H1 (cell line): ENCODE measurements around the gene FAM177A1. TPM values are rescaled to one million over a fixed set of nuclear protein-coding genes. Genes with fewer than 3 reads are reported as not detected.

ENCODE experiments used
- CHD7 ChIP-seq: fragments of 300-600 bp; sonication (generic); IDR thresholded peaks from 2 replicates; pipeline ENCODE4 v1.7.1; 2012; ENCODE audit warnings: low read length, moderate library complexity, mild to moderate bottlenecking, inconsistent platforms; ENCODE audit not compliant: insufficient replicate concordance
- GTF2F1 ChIP-seq: IDR thresholded peaks from 2 replicates; pipeline ENCODE4 v1.6.1; 2012; ENCODE audit warnings: low read depth, low read length, improper control_type of control experiment, borderline replicate concordance
- polyA plus RNA-seq, 7 experiments: library from polyadenylated mRNA; depleted of rRNA in 3 of 7; stranded (reverse) in 5 of 7; unstranded in 2 of 7; fragments of >200 nt in 5 of 7; fragments of 200-250 nt in 2 of 7; gene quantifications; 1 replicate in 5 of 7; 2 replicates in 1 of 7; 4 replicates in 1 of 7; pipeline versions ENCODE4 v1.2.1 to v1.2.3, GENCODE V29; 2011 to 2013; ENCODE audit warnings: missing spikeins in 2 of 7, mixed read lengths in 2 of 7
- total RNA-seq: library from RNA; stranded (reverse); fragmentation: NEBNext Ultra II Directional; extraction: Animal tissue kit (Norgen Biotek cat#: 25700); gene quantifications from 2 replicates; pipeline ENCODE4 v1.2.1, GENCODE V29; 2021

The FAM177A1 gene
- total and polyA plus RNA-seq, 2 of the 8 experiments (the other 6 are each of a cell fraction or from before 2014, with no cell fraction given), result 11.3 to 34.0 TPM

- TF ChIP-seq CHD7, result no peak
- no peak for TF ChIP-seq GTF2F1
- TF ChIP-seq, all 59 proteins: peak for 0
These were observed 25.4 kb upstream of the FAM177A1 start (continued) for GRCh38 chr14:35020713-35021112.
